Breast epithelium (tissue), 4 donors: ENCODE data around the gene PIEZO1. TPM values are rescaled to one million over a fixed set of nuclear protein-coding genes. Genes with fewer than 3 reads are reported as not detected.

Source experiments
- DNase-seq, 2 donors: peaks; one replicate each; pipeline ENCODE4 v3.0.0-alpha.2; 2019; ENCODE audit warnings: low spot score in 2 of 2
- H3K27ac ChIP-seq, 2 donors: fragments of 200-600 bp; sonication (generic) in 1 of 2; one replicate each; pipeline ENCODE4 v1.5.1; 2016 to 2019; ENCODE audit warnings: mild to moderate bottlenecking in 1 of 2
- H3K27me3 ChIP-seq, 2 donors: fragments of 200-600 bp; sonication (generic) in 1 of 2; one replicate each; pipeline versions ENCODE4 v1.5.1 to v1.6.0; 2017 to 2019; ENCODE audit warnings: control low read depth in 1 of 2, mild to moderate bottlenecking in 1 of 2
- H3K36me3 ChIP-seq: fragments of 200-600 bp; one replicate; pipeline ENCODE4 v1.5.1; 2019
- H3K4me1 ChIP-seq, 2 donors: fragments of 200-600 bp; sonication (generic); one replicate each; pipeline ENCODE4 v1.5.1; 2016 to 2019; ENCODE audit warnings: control low read depth in 1 of 2
- H3K4me3 ChIP-seq, 3 donors: fragments of 200-600 bp; sonication (generic); 1 replicate in 2 of 3; 2 replicates in 1 of 3; pipeline ENCODE4 v1.5.1; 2016 to 2019; ENCODE audit warnings: mild to moderate bottlenecking in 3 of 3, moderate library complexity in 2 of 3
- H3K9me3 ChIP-seq, 2 donors: fragments of 200-600 bp; sonication (generic) in 1 of 2; one replicate each; pipeline ENCODE4 v1.5.1; 2016 to 2019; ENCODE audit warnings: control low read depth in 1 of 2
- POLR2A ChIP-seq: fragments of 450-650 bp; IDR thresholded peaks from one replicate; pipeline ENCODE4 v1.6.1; 2016; ENCODE audit warnings: antibody characterized with exemption, mild to moderate bottlenecking, moderate library complexity
- POLR2AphosphoS5 ChIP-seq, 3 donors: sonication (generic); formaldehyde crosslinking; IDR thresholded peaks; one replicate each; pipeline ENCODE4 v1.6.1; 2017; ENCODE audit warnings: antibody characterized with exemption in 3 of 3
- intact Hi-C: fragments of 100-400 bp; cut with DNase I; formaldehyde crosslinking; loops from one replicate; pipeline ENCODE4 v1.15.1; 2023; ENCODE audit warnings: low total_unique reads
- total RNA-seq, 3 donors: library from RNA; depleted of rRNA; stranded (reverse); fragments of >200 nt; gene quantifications; one replicate each; pipeline ENCODE4 v1.1.0, GENCODE V29; 2016
- TF ChIP-seq, protein P1 (sequence below), 3 donors: fragments of 450-650 bp; IDR thresholded peaks; one replicate each; pipeline ENCODE4 v1.5.1; 2016 to 2017; ENCODE audit warnings: antibody characterized with exemption in 3 of 3, mild to moderate bottlenecking in 3 of 3, moderate library complexity in 3 of 3

The PIEZO1 gene
- total RNA-seq, 3 donors from 2014 or later: 90.7 to 181 (median 135) TPM

DNA sequence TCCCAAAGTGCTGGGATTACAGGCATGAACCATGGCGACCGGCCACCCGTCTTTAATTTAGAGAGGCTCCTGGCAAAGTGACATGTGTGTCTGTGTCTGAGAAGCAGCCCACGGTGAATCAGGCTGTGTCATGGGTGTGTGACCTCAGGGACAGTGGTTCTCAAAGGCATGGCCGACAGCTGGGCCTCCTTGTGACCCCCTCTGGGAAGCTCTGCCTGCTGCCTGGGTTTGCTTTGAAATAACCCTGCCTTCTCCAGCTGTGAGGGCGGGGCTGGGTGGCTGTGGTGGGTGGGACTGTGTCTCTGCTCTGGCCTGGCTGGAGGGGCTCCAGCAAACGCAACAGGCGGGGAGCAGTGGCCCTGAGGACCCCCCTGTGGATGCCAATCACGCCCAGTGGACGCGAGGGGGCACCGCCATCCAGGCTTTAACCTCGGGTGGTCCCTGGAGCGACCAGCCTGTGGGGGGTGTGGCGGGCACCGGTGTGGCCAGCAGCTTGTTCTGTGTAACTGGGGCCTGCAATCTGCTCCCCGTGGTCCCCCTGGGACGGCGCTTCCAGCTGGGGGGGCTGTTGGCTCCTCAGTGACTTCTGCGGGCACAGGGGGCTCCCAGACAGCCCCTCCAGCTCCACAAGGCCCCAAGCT, 35.5 kb upstream of the PIEZO1 start:
- TF ChIP-seq, protein P1, sequence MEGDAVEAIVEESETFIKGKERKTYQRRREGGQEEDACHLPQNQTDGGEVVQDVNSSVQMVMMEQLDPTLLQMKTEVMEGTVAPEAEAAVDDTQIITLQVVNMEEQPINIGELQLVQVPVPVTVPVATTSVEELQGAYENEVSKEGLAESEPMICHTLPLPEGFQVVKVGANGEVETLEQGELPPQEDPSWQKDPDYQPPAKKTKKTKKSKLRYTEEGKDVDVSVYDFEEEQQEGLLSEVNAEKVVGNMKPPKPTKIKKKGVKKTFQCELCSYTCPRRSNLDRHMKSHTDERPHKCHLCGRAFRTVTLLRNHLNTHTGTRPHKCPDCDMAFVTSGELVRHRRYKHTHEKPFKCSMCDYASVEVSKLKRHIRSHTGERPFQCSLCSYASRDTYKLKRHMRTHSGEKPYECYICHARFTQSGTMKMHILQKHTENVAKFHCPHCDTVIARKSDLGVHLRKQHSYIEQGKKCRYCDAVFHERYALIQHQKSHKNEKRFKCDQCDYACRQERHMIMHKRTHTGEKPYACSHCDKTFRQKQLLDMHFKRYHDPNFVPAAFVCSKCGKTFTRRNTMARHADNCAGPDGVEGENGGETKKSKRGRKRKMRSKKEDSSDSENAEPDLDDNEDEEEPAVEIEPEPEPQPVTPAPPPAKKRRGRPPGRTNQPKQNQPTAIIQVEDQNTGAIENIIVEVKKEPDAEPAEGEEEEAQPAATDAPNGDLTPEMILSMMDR (IDR thresholded peaks at IDR 0.05): no peak
- TF ChIP-seq POLR2A (no peak), POLR2AphosphoS5 (IDR thresholded peaks at IDR 0.05) (no peak)

DNA sequence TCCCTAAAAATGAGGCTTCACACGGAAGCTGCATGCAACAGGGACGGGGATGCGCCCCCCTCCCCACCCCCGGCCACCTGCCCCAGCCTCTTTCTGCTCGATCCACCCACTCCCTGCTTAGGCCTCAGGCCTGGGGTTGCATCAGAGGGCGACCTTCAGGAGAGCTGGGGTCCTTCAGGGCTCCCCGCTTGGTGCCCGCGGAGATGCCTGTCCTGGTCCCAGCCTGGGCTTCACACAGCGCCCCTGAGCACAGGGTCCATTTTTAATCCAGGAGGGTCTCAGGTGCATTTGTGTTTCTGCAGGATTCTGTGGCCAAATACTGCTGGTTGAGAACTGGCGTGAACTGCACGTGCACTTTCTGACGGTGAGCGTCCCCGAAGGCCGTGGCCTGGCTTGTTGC, 34.1 kb upstream of the PIEZO1 start:
- Histone ChIP-seq H3K9me3 (no peaks in the 10 kb centered on the region), H3K4me3 (no peak overlapping the region), H3K27me3 (no peaks in the 10 kb centered on the region), H3K4me1 (no peaks in the 10 kb centered on the region), H3K27ac (no peak overlapping the region), H3K36me3 (no peaks in the 10 kb centered on the region)
- no peak for DNase-seq
- intact Hi-C loops: no loop called here
- no peak for TF ChIP-seq POLR2AphosphoS5 (IDR thresholded peaks at IDR 0.05)
- no peak for TF ChIP-seq POLR2A
- TF ChIP-seq, protein P1 (IDR thresholded peaks at IDR 0.05): no peak

More for the DNA sequence above, 35.5 kb upstream of the PIEZO1 start:
- Histone ChIP-seq H3K9me3 (no peaks in the 10 kb centered on the region), H3K27me3 (no peaks in the 10 kb centered on the region), H3K4me3 (no peak overlapping the region), H3K36me3 (no peaks in the 10 kb centered on the region), H3K4me1 (no peaks in the 10 kb centered on the region), H3K27ac (no peak overlapping the region)
- no peak for DNase-seq
- intact Hi-C loops: no loop called here

DNA sequence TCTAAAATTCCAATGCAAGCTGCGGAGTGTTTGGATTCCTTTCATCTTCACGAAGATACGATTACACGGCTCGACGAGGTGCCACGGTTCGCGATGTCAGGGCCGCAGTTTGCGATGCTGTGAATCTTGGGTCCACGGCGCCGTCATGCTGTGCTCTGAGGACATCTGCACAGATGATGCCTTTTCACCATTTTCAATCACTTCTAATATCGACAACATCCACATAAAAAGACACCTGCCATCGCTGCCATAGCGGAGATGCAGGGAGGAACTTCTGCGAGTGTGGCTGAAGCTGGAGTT, 33.5 kb upstream of the PIEZO1 start:
- intact Hi-C loops: no loop called here
- Histone ChIP-seq H3K4me1 (no peaks in the 10 kb centered on the region), H3K36me3 (no peaks in the 10 kb centered on the region), H3K9me3 (no peaks in the 10 kb centered on the region), H3K27me3 (no peaks in the 10 kb centered on the region), H3K27ac (no peak overlapping the region), H3K4me3 (no peak overlapping the region)
- no peak for DNase-seq
- TF ChIP-seq POLR2AphosphoS5 (IDR thresholded peaks at IDR 0.05) (no peak), POLR2A (no peak)
- TF ChIP-seq, protein P1 (IDR thresholded peaks at IDR 0.05): no peak

DNA sequence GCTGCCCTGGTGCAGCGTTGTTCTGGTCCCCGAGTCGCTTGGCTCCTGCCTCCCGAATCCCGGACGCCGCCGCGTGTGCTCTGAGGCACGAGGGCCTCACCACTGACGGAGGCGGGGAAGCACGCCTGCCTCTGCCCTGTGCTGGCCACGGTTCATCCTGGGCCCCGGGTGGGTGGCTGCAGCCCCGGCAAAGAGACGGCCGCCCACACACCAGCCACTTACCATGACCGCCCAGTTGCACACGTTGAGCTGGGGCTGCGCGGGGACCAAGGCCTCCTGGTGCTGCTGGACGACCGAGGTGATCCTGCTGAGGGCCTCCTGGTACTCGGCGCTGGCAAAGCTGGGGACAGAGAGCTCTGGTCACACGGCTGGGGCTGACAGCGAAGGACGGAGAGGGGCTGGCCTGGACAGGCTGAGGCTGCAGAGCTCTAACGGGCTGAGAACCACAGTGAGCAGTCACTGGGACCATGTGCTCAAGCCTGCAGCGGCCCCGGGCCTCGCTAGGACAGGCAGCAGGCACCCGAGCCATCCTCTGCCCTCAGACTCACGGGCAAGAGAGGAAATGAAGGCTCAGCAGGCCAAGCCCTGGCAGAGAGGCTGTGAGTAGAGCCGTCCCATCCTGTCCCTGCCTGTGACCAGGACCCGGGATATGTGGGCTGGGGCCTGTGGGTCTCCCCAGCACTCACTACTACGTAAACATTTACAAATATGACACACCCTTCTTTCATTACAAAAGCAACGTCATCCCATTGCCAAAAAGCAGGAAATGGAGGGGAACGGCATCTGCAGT, 33.0 kb upstream of the PIEZO1 start:
- Histone ChIP-seq H3K4me1 (no peaks in the 10 kb centered on the region), H3K27me3 (no peaks in the 10 kb centered on the region), H3K27ac (no peak overlapping the region), H3K9me3 (no peaks in the 10 kb centered on the region), H3K4me3 (no peak overlapping the region), H3K36me3 (no peaks in the 10 kb centered on the region)
- intact Hi-C loops: no loop called here
- DNase-seq: no peak
- TF ChIP-seq POLR2A: no peak
- TF ChIP-seq POLR2AphosphoS5 (IDR thresholded peaks at IDR 0.05): no peak
- TF ChIP-seq, protein P1 (IDR thresholded peaks at IDR 0.05): no peak

DNA sequence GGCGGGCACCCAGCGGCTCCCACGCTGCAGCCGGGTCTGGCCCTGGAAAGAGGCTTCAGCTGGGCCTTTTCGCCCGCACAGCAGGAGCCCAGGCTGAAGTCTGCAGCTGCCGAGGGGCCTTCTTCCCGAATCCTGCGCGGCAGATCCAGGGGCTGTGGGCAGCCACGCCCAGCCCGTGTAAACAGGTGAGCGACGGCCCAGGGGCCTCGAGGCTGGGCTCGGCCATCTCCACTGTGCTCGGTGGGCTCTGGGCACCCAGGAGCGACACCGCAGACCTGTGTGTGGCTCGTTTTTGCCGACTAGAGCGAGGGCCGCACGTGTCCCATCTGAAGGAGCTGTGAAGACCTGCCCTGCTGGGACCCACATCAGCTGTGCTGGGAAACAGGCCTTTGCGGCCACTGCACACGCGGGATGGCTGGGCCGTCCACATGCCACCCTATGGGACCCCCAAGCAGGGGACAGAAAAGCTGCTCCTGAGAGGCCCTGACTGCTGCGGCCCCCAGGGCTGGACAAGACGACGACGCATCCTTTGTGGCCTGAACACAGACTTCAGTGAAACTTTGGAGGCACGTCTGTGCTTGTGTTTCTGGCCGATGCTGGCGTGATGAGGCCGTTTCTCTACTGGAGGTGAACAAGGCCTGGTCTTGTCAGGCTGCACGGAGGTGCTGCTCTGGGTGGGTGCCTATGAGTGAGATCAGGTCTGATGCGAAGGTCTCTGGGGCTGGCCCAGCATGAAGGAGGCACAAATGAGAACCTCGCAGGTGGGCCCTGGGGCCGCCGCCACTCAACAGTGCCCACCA, 31.9 kb upstream of the PIEZO1 start:
- no peaks in the 10 kb centered on the region for H3K9me3 ChIP-seq
- intact Hi-C loops: no loop called here

More for the DNA sequence above, 31.9 kb upstream of the PIEZO1 start:
- H3K4me3 ChIP-seq: no peak overlapping the region
- H3K27me3 ChIP-seq: no peaks in the 10 kb centered on the region
- DNase-seq: no peak
- no peak for TF ChIP-seq POLR2A
- TF ChIP-seq POLR2AphosphoS5 (IDR thresholded peaks at IDR 0.05): no peak
- TF ChIP-seq, protein P1 (IDR thresholded peaks at IDR 0.05): no peak
- H3K36me3 ChIP-seq: no peaks in the 10 kb centered on the region
- no peak overlapping the region for H3K27ac ChIP-seq
- H3K4me1 ChIP-seq: no peaks in the 10 kb centered on the region
